B cell (primary cell): ENCODE data around the gene ZNF786. TPM values are rescaled to one million over a fixed set of nuclear protein-coding genes. Genes with fewer than 3 reads are reported as not detected.
A peak's percentile ranks its signal among the peaks of the same experiment; 100 is the strongest.

ENCODE experiments used
- ATAC-seq: fragments of 200-7000 bp; cut with Tn5 transposase; one replicate; pipeline ENCODE4 v1.10.0; 2021; ENCODE audit warnings: low read depth, mild to moderate bottlenecking, moderate number of reproducible peaks, moderate library complexity
- CTCF ChIA-PET: fragments of 350-600 bp; sonication (Branson Sonifier 250); formaldehyde crosslinking; loops from one replicate; lab custom pipeline; 2021; ENCODE audit warnings: antibody characterized with exemption, inconsistent platforms; lab: Charles Lee
- POLR2A ChIA-PET: fragments of 350-600 bp; sonication (Branson Sonifier 250); formaldehyde crosslinking; loops from one replicate; lab custom pipeline; 2021; ENCODE audit warnings: antibody characterized with exemption; lab: Charles Lee
- DNase-seq: peaks from one replicate; pipeline ENCODE4 v3.0.0; 2013
- H2AFZ ChIP-seq: 2 replicates; pipeline ENCODE4 v1.6.1; 2012; ENCODE audit warnings: mild to moderate bottlenecking, low read depth, low read length; ENCODE audit not compliant: insufficient read depth, poor library complexity, severe bottlenecking
- H3K27ac ChIP-seq, 2 donors: 1 replicate in 1 of 2; 2 replicates in 1 of 2; pipeline ENCODE4 v1.5.1; 2012 to 2013; ENCODE audit warnings: low read length in 2 of 2, mild to moderate bottlenecking in 2 of 2, moderate library complexity in 1 of 2
- H3K27me3 ChIP-seq, 4 experiments: fragments of 200-600 bp in 1 of 4; sonication (generic) in 1 of 4; replicated peaks in 1 of 4; 1 replicate in 2 of 4; 2 replicates in 2 of 4; pipeline versions ENCODE4 v1.6.1 to v1.7.0; 2013 to 2016; ENCODE audit warnings: low read length in 3 of 4, mild to moderate bottlenecking in 2 of 4, mixed read lengths in 1 of 4, moderate library complexity in 1 of 4; ENCODE audit not compliant: insufficient read depth in 4 of 4, control insufficient read depth in 3 of 4; ENCODE audit errors: control extremely low read depth in 1 of 4
- H3K36me3 ChIP-seq, 2 experiments: replicated peaks in 1 of 2; 1 replicate in 1 of 2; 2 replicates in 1 of 2; pipeline versions ENCODE4 v1.6.1 to v1.7.1; 2013; ENCODE audit warnings: low read length in 1 of 2; ENCODE audit not compliant: insufficient read depth in 2 of 2, control insufficient read depth in 1 of 2; ENCODE audit errors: control extremely low read depth in 1 of 2, extremely low read depth in 1 of 2
- H3K4me1 ChIP-seq, 2 donors: fragments of 200-600 bp in 1 of 2; sonication (generic) in 1 of 2; 1 replicate in 1 of 2; 2 replicates in 1 of 2; pipeline versions ENCODE4 v1.5.1 to v1.6.1; 2013 to 2017; ENCODE audit warnings: low read length in 2 of 2; ENCODE audit not compliant: control insufficient read depth in 2 of 2, insufficient read depth in 2 of 2
- H3K4me2 ChIP-seq: replicated peaks from 2 replicates; pipeline ENCODE3; 2012; ENCODE audit warnings: mild to moderate bottlenecking, low read depth, low read length; ENCODE audit not compliant: poor library complexity, severe bottlenecking
- H3K4me3 ChIP-seq, 5 experiments: fragments of 200-600 bp in 1 of 5; sonication (generic) in 1 of 5; 1 replicate in 3 of 5; 2 replicates in 2 of 5; pipeline versions ENCODE4 v1.5.1 to v1.7.0; 2011 to 2016; ENCODE audit warnings: low read length in 4 of 5, mild to moderate bottlenecking in 4 of 5, low read depth in 2 of 5, control low read depth in 1 of 5, moderate library complexity in 1 of 5; ENCODE audit not compliant: insufficient read depth in 1 of 5; ENCODE audit errors: control extremely low read depth in 1 of 5, extremely low read depth in 1 of 5
- H3K79me2 ChIP-seq: fragments of 200-600 bp; sonication (generic); one replicate; pipeline ENCODE4 v1.6.0; 2016; ENCODE audit warnings: low read length; ENCODE audit not compliant: control insufficient read depth, insufficient read depth
- H3K9ac ChIP-seq: fragments of 200-600 bp; sonication (generic); 2 replicates; pipeline ENCODE4 v1.6.1; 2017; ENCODE audit warnings: mild to moderate bottlenecking, low read length, moderate library complexity
- H3K9me3 ChIP-seq, 3 donors: one replicate each; pipeline versions ENCODE4 v1.6.1 to v1.7.1; 2013; ENCODE audit warnings: low read length in 2 of 3; ENCODE audit not compliant: control insufficient read depth in 2 of 3, insufficient read depth in 1 of 3; ENCODE audit errors: control extremely low read depth in 1 of 3
- H4K20me1 ChIP-seq: 2 replicates; pipeline ENCODE4 v1.6.0; 2012; ENCODE audit warnings: mild to moderate bottlenecking, low read length; ENCODE audit not compliant: insufficient read depth, control insufficient read depth, poor library complexity, severe bottlenecking
- H3K27ac Mint-ChIP-seq: one replicate; pipeline ENCODE4 v1.8.0; 2021; ENCODE audit warnings: mixed read lengths
- H3K27me3 Mint-ChIP-seq: one replicate; pipeline ENCODE4 v1.8.0; 2021; ENCODE audit warnings: mixed read lengths
- H3K4me1 Mint-ChIP-seq: one replicate; pipeline ENCODE4 v1.8.0; 2021; ENCODE audit warnings: mixed read lengths
- H3K4me3 Mint-ChIP-seq: one replicate; pipeline ENCODE4 v1.8.0; 2021; ENCODE audit warnings: mixed read lengths
- H3K9me3 Mint-ChIP-seq: one replicate; pipeline ENCODE4 v1.8.0; 2022; ENCODE audit warnings: mixed read lengths; ENCODE audit not compliant: insufficient read depth
- EZH2 ChIP-seq: IDR thresholded peaks from 2 replicates; pipeline ENCODE4 v1.6.1; 2012; ENCODE audit warnings: borderline replicate concordance, low read depth, mild to moderate bottlenecking, moderate library complexity, low read length; ENCODE audit not compliant: insufficient read depth, poor library complexity, severe bottlenecking
- WGBS: methylation state at CpG from one replicate; pipeline ENCODE4 v1.1.5; 2013; ENCODE audit warnings: missing lambda C conversion rate; ENCODE audit not compliant: insufficient coverage; 5-methylcytosine and 5-hydroxymethylcytosine counted together
- intact Hi-C: fragments of 100-400 bp; cut with micrococcal nuclease; formaldehyde crosslinking; loops from one replicate; pipeline ENCODE4 v1.10.0; 2022
- polyA minus RNA-seq: library from RNA; depleted of rRNA, polyadenylated mRNA; stranded (reverse); fragments of >200 nt; gene quantifications from 2 replicates; pipeline ENCODE4 v1.2.3, GENCODE V29; 2012
- polyA plus RNA-seq: library from polyadenylated mRNA; depleted of rRNA; stranded (reverse); fragments of >200 nt; gene quantifications from 2 replicates; pipeline ENCODE4 v1.2.3, GENCODE V29; 2012
- total RNA-seq, 2 donors: library from RNA; stranded (reverse); fragments of 120-200 nt in 1 of 2; gene quantifications; 1 replicate in 1 of 2; 2 replicates in 1 of 2; pipeline versions ENCODE4 v1.2.3 to v1.2.4, GENCODE V29; 2013 to 2022
- TF ChIP-seq, protein P1 (sequence below): fragments of 200-600 bp; IDR thresholded peaks from one replicate; pipeline ENCODE4 v1.8.0; 2022; ENCODE audit warnings: antibody characterized with exemption, mild to moderate bottlenecking

ZNF786 gene, protein sequence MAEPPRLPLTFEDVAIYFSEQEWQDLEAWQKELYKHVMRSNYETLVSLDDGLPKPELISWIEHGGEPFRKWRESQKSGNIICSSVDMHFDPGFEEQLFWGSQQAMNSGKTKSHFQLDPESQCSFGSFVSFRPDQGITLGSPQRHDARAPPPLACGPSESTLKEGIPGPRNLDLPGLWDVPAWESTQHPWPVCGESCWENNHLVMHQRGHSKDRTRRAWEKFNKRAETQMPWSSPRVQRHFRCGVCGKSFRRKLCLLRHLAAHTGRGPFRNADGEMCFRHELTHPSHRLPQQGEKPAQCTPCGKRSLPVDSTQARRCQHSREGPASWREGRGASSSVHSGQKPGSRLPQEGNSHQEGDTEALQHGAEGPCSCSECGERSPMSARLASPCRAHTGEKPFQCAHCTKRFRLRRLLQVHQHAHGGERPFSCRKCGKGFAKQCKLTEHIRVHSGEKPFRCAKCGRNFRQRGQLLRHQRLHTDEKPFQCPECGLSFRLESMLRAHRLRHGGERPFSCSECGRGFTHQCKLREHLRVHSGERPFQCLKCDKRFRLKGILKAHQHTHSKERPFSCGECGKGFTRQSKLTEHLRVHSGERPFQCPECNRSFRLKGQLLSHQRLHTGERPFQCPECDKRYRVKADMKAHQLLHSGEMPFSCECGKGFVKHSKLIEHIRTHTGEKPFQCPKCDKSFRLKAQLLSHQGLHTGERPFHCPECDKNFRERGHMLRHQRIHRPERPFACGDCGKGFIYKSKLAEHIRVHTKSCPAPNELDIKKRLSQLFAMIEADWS
- 14.7 and 18.0 TPM in 2 replicates for total RNA-seq
- total RNA-seq (2013): 11.0 TPM
- 3.7 and 6.4 TPM in 2 replicates for polyA plus RNA-seq
- 11.1 and 12.7 TPM in 2 replicates for polyA minus RNA-seq

DNA sequence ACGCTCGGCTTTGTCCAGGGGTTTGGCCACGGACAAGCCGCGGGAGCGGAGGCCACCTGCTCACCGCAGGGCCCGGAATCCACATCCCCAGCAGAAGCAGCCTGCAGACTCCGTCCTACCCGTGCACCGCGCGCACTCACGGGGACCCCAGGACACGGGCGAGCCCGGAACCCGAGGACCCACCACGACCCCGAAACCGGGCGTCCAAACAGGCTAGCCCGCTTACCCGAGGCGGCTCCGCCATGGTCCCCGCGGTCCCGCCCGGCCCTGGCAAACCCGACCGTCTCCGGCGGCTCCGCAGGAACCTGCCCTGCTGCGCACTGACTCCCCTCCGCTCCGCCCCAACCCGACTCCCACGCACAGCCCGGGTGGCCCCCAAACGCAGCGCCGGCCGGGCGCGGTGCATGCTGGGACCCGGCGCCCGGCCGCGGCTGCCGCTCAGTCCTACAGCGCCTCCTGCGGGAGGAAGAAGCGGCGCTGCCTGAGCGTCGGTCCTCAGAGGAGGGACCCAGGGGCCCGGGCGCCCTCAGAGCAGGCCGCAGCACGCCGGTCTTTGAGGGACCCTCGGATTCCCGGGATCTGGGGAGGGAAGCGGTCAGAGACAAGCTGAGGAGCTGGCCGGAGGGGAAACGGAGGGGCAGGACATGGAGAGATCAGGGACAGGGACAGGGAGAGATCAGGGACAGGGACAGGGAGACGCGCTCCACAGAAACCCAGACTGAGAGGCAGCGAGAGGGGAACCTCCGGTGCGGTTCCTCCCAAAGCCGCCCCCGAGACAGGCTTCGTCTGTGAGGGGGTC is at the start of gene ZNF786:
ZNF786 (minus strand) TSS at position 322 of the 799 bp plus-strand sequence; CDS start at position 244, 78 bp downstream.
- under 1% methylated on average over 76 of the region's 77 CpGs for WGBS
- H3K9ac ChIP-seq: peak within 1 kb of the TSS; percentile 89

More for the DNA sequence above, at the start of gene ZNF786:
- peak; percentile 86 for ATAC-seq
- Mint-ChIP-seq H3K4me1 (peaks cover 28% of the 10 kb centered on the region), H3K27me3 (no peaks in the 10 kb centered on the region), H3K4me3 (peak within 1 kb of the TSS; percentile 95), H3K9me3 (peaks cover 2% of the 10 kb centered on the region), H3K27ac (peak within 1 kb of the TSS; percentile 99)
- no peak for TF ChIP-seq EZH2
- TF ChIP-seq, protein P1, sequence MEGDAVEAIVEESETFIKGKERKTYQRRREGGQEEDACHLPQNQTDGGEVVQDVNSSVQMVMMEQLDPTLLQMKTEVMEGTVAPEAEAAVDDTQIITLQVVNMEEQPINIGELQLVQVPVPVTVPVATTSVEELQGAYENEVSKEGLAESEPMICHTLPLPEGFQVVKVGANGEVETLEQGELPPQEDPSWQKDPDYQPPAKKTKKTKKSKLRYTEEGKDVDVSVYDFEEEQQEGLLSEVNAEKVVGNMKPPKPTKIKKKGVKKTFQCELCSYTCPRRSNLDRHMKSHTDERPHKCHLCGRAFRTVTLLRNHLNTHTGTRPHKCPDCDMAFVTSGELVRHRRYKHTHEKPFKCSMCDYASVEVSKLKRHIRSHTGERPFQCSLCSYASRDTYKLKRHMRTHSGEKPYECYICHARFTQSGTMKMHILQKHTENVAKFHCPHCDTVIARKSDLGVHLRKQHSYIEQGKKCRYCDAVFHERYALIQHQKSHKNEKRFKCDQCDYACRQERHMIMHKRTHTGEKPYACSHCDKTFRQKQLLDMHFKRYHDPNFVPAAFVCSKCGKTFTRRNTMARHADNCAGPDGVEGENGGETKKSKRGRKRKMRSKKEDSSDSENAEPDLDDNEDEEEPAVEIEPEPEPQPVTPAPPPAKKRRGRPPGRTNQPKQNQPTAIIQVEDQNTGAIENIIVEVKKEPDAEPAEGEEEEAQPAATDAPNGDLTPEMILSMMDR: peak; percentile 86
- intact Hi-C loops: loop anchor here (1.0 to 10.0 kb wide), 14 partner anchors 25 to 586 kb away; partner anchors contain the start of genes CUL1, EZH2, PDIA4 and ZNF212
- no peaks in the 10 kb centered on the region for H3K27me3 ChIP-seq
- H2AFZ ChIP-seq: peak within 1 kb of the TSS; percentile 89
- H3K79me2 ChIP-seq: peaks cover 49% of the 10 kb centered on the region
- H3K4me2 ChIP-seq: peak within 1 kb of the TSS; percentile 77
- H3K27ac ChIP-seq: peak within 1 kb of the TSS; percentile 90 to 93
- POLR2A ChIA-PET: interaction anchor here (0.5 to 1.8 kb wide), 3 partner anchors 37 to 150 kb away, joined by 3 to 11 read pairs (median 3); partner anchors contain the start of gene ZNF398
- no peaks in the 10 kb centered on the region for H3K36me3 ChIP-seq
- peak within 1 kb of the TSS; percentile 72 to 96 (median 80) for H3K4me3 ChIP-seq
- no peaks in the 10 kb centered on the region for H4K20me1 ChIP-seq
- CTCF ChIA-PET: interaction anchor here (0.7 to 1.0 kb wide), 3 partner anchors 25 to 85 kb away, joined by 3 to 6 read pairs (median 3); no protein-coding TSS in a partner anchor
- H3K9me3 ChIP-seq: no peaks in the 10 kb centered on the region
- peak; percentile 95 for DNase-seq
- H3K4me1 ChIP-seq: peaks cover 0 to 20% of the 10 kb centered on the region in 2 donors
